ENCODE results near the gene RAB18.

- TF ChIP-seq CTCF (IDR thresholded peaks at IDR 0.05; ENCODE audit: low read depth, low read length) = no peak
- no peak for TF ChIP-seq MAX (IDR thresholded peaks at IDR 0.05; ENCODE audit: low read depth, low read length)
Measured at GRCh38 chr10:27474741-27475140, 29.4 kb upstream of the RAB18 start.

Measured in NB4 (cell line).